GM23338 (cell line): Measurements from ENCODE around the gene TGIF1. TPM values are rescaled to one million over a fixed set of nuclear protein-coding genes. Genes with fewer than 3 reads are reported as not detected.

Experiments used
- ATAC-seq: fragments of 200-7000 bp; cut with Tn5 transposase; 3 replicates; pipeline ENCODE4 v1.9.1; 2020
- DNase-seq: peaks from one replicate; pipeline ENCODE4 v3.0.0-alpha.2; 2015; ENCODE audit warnings: low spot score
- H2AFZ ChIP-seq: fragments of 200-600 bp; sonication (generic); 2 replicates; pipeline ENCODE4 v1.8.0; 2016; ENCODE audit warnings: antibody characterized with exemption, mild to moderate bottlenecking, moderate library complexity
- H3F3A ChIP-seq: fragments of 200-600 bp; sonication (generic); replicated peaks from 2 replicates; pipeline ENCODE4 v1.8.0; 2017; ENCODE audit warnings: antibody characterized with exemption, mixed run types, low read depth
- H3K27ac ChIP-seq: fragments of 200-600 bp; sonication (generic); 2 replicates; pipeline ENCODE4 v1.6.1; 2016; ENCODE audit warnings: low read depth
- H3K27me3 ChIP-seq: fragments of 200-600 bp; sonication (generic); 2 replicates; pipeline ENCODE4 v1.8.0; 2016; ENCODE audit warnings: mild to moderate bottlenecking, mixed run types, moderate library complexity; ENCODE audit not compliant: insufficient read depth
- H3K36me3 ChIP-seq: fragments of 200-600 bp; sonication (generic); 2 replicates; pipeline ENCODE4 v1.8.0; 2016; ENCODE audit warnings: mild to moderate bottlenecking; ENCODE audit not compliant: insufficient read depth
- H3K4me1 ChIP-seq: fragments of 200-600 bp; sonication (generic); 2 replicates; pipeline ENCODE4 v1.8.0; 2016; ENCODE audit warnings: mild to moderate bottlenecking, moderate library complexity; ENCODE audit not compliant: insufficient read depth
- H3K4me2 ChIP-seq: fragments of 200-600 bp; sonication (generic); 2 replicates; pipeline ENCODE4 v1.7.1; 2017; ENCODE audit warnings: mixed run types
- H3K4me3 ChIP-seq: fragments of 200-600 bp; sonication (generic); 2 replicates; pipeline ENCODE4 v1.6.1; 2016; ENCODE audit warnings: mixed run types
- H3K79me2 ChIP-seq: fragments of 200-600 bp; sonication (generic); replicated peaks from 2 replicates; pipeline ENCODE4 v1.8.0; 2017; ENCODE audit warnings: mild to moderate bottlenecking; ENCODE audit not compliant: insufficient read depth
- H3K9me2 ChIP-seq: fragments of 200-600 bp; sonication (generic); 2 replicates; pipeline ENCODE4 v1.8.0; 2017; ENCODE audit not compliant: insufficient read depth
- H4K20me1 ChIP-seq: fragments of 200-600 bp; sonication (generic); replicated peaks from 2 replicates; pipeline ENCODE4 v1.8.0; 2017; ENCODE audit warnings: mild to moderate bottlenecking; ENCODE audit not compliant: insufficient read depth
- H3K27ac Mint-ChIP-seq: 2 replicates; pipeline ENCODE4 v1.8.0; 2020; ENCODE audit warnings: inconsistent platforms, mild to moderate bottlenecking, moderate library complexity, mixed read lengths
- H3K27me3 Mint-ChIP-seq: 3 replicates; pipeline ENCODE4 v1.8.0; 2022; ENCODE audit warnings: low read depth, mild to moderate bottlenecking, moderate library complexity, mixed read lengths, inconsistent platforms; ENCODE audit not compliant: insufficient read depth, poor library complexity
- H3K36me3 Mint-ChIP-seq: 3 replicates; pipeline ENCODE4 v1.8.0; 2021; ENCODE audit warnings: low read depth, mild to moderate bottlenecking, inconsistent platforms, moderate library complexity, mixed read lengths
- H3K4me1 Mint-ChIP-seq: 3 replicates; pipeline ENCODE4 v1.8.0; 2020; ENCODE audit warnings: mild to moderate bottlenecking, inconsistent platforms, mixed read lengths
- H3K4me3 Mint-ChIP-seq: 3 replicates; pipeline ENCODE4 v1.8.0; 2021; ENCODE audit warnings: moderate library complexity, mild to moderate bottlenecking, inconsistent platforms, mixed read lengths
- H3K9me3 Mint-ChIP-seq: 3 replicates; pipeline ENCODE4 v1.8.0; 2020; ENCODE audit warnings: moderate library complexity, mild to moderate bottlenecking, inconsistent platforms, mixed read lengths
- CREB1 ChIP-seq: fragments of 250-450 bp; sonication (Bioruptor Pico); IDR thresholded peaks from 2 replicates; pipeline ENCODE4 v1.5.0; 2020; ENCODE audit warnings: low read depth, mild to moderate bottlenecking, moderate library complexity
- ETS1 ChIP-seq: IDR thresholded peaks from 2 replicates; pipeline ENCODE4 v1.6.1; 2016; ENCODE audit warnings: antibody characterized with exemption
- EZH2 ChIP-seq: fragments of 200-600 bp; sonication (generic); IDR thresholded peaks from one replicate; pipeline ENCODE4 v1.8.0; 2017; ENCODE audit warnings: antibody characterized with exemption, mild to moderate bottlenecking, low read depth; ENCODE audit not compliant: unreplicated experiment
- EZH2phosphoT487 ChIP-seq: fragments of 200-600 bp; sonication (generic); IDR thresholded peaks from one replicate; pipeline ENCODE4 v1.8.1; 2018; ENCODE audit warnings: antibody characterized with exemption; ENCODE audit not compliant: unreplicated experiment
- JUNB ChIP-seq: IDR thresholded peaks from one replicate; pipeline ENCODE4 v1.6.1; 2016; ENCODE audit warnings: antibody characterized with exemption; ENCODE audit not compliant: unreplicated experiment
- NANOG ChIP-seq: IDR thresholded peaks from 2 replicates; pipeline ENCODE4 v1.6.1; 2016; ENCODE audit warnings: antibody characterized with exemption, borderline replicate concordance
- POLR2AphosphoS5 ChIP-seq: IDR thresholded peaks from 2 replicates; pipeline ENCODE4 v1.6.1; 2016; ENCODE audit warnings: antibody characterized with exemption, low read depth
- STAT1 ChIP-seq: IDR thresholded peaks from one replicate; pipeline ENCODE4 v1.6.1; 2016; ENCODE audit warnings: antibody characterized with exemption; ENCODE audit not compliant: unreplicated experiment
- ZNF114 ChIP-seq: fragments of 250-450 bp; sonication (Bioruptor Pico); IDR thresholded peaks from 2 replicates; pipeline ENCODE4 v1.5.0; 2020; ENCODE audit warnings: mild to moderate bottlenecking, moderate library complexity
- ZNF331 ChIP-seq: fragments of 250-450 bp; sonication (Bioruptor Pico); IDR thresholded peaks from 2 replicates; pipeline ENCODE4 v1.5.0; 2020; ENCODE audit warnings: low read depth, mild to moderate bottlenecking, moderate library complexity
- ZNF462 ChIP-seq: fragments of 250-450 bp; sonication (Bioruptor Pico); IDR thresholded peaks from 2 replicates; pipeline ENCODE4 v1.5.0; 2020; ENCODE audit warnings: mild to moderate bottlenecking, moderate library complexity
- polyA plus RNA-seq: library from polyadenylated mRNA; unstranded; fragments of >200 nt; fragmentation: Nextera tagmentation; extraction: Ambion mirVana; gene quantifications from 2 replicates; pipeline ENCODE4 v1.2.1, GENCODE V29; 2016
- total RNA-seq: library from RNA; depleted of rRNA; stranded (reverse); fragments of >200 nt; shearing (Covaris generic); gene quantifications from 2 replicates; pipeline ENCODE4 v1.2.3, GENCODE V29; 2014
- TF ChIP-seq, protein P1 (sequence below), 2 experiments: fragments of 200-600 bp in 1 of 2; sonication (generic) in 1 of 2; conservative IDR thresholded peaks; 2 replicates each; pipeline versions ENCODE4 v1.5.1 to v1.6.1; 2016 to 2017; ENCODE audit warnings: antibody characterized with exemption in 2 of 2, low read depth in 2 of 2, mild to moderate bottlenecking in 2 of 2, moderate library complexity in 1 of 2
- TF ChIP-seq, protein P2 (sequence below): IDR thresholded peaks from one replicate; pipeline ENCODE4 v1.6.1; 2018; ENCODE audit warnings: antibody characterized with exemption; ENCODE audit not compliant: unreplicated experiment

The TGIF1 gene
- total and polyA plus RNA-seq, 2 experiments from 2014 or later = 294 to 316 TPM

DNA sequence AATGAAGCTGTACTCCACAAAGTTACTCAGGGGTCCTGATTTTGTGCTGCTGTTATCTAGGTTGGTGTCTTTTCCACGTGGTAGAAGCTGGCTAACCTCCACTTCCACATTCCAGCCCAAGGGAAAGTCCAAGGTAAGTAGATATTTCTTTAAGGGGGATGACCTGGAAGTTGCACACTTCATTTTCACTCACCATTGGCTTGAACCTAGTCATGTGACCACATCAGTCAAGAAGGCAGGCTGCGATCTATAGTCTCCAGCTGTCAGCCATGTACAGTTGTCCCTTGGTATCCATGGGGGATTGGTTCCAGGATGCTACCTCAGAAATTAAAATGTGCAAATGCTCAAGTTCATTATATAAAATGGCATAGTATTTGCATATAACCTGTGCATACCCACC is 31.9 kb upstream of the TGIF1 start:
- H3K4me1 ChIP-seq = no peaks in the 10 kb centered on the region
- Mint-ChIP-seq H3K27ac (no peak overlapping the region), H3K27me3 (peaks cover 4% of the 10 kb centered on the region), H3K9me3 (no peaks in the 10 kb centered on the region), H3K4me1 (no peaks in the 10 kb centered on the region), H3K4me3 (no peak overlapping the region), H3K36me3 (no peaks in the 10 kb centered on the region)
- DNase-seq (no peak), ATAC-seq (no peak)
- H3K27me3 ChIP-seq = no peaks in the 10 kb centered on the region
- TF ChIP-seq CREB1 (CRISPR knock-in tag) (no peak), POLR2AphosphoS5 (no peak), ZNF114 (CRISPR knock-in tag) (no peak), ZNF331 (CRISPR knock-in tag) (no peak), JUNB (no peak), NANOG (no peak), STAT1 (no peak), ZNF462 (CRISPR knock-in tag) (no peak), EZH2 (no peak), ETS1 (no peak), EZH2phosphoT487 (no peak)
- TF ChIP-seq, protein P1, sequence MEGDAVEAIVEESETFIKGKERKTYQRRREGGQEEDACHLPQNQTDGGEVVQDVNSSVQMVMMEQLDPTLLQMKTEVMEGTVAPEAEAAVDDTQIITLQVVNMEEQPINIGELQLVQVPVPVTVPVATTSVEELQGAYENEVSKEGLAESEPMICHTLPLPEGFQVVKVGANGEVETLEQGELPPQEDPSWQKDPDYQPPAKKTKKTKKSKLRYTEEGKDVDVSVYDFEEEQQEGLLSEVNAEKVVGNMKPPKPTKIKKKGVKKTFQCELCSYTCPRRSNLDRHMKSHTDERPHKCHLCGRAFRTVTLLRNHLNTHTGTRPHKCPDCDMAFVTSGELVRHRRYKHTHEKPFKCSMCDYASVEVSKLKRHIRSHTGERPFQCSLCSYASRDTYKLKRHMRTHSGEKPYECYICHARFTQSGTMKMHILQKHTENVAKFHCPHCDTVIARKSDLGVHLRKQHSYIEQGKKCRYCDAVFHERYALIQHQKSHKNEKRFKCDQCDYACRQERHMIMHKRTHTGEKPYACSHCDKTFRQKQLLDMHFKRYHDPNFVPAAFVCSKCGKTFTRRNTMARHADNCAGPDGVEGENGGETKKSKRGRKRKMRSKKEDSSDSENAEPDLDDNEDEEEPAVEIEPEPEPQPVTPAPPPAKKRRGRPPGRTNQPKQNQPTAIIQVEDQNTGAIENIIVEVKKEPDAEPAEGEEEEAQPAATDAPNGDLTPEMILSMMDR (conservative IDR thresholded peaks at IDR 0.05; ENCODE audit: low read depth in 2 of 2) = no peak
- TF ChIP-seq, protein P2, sequence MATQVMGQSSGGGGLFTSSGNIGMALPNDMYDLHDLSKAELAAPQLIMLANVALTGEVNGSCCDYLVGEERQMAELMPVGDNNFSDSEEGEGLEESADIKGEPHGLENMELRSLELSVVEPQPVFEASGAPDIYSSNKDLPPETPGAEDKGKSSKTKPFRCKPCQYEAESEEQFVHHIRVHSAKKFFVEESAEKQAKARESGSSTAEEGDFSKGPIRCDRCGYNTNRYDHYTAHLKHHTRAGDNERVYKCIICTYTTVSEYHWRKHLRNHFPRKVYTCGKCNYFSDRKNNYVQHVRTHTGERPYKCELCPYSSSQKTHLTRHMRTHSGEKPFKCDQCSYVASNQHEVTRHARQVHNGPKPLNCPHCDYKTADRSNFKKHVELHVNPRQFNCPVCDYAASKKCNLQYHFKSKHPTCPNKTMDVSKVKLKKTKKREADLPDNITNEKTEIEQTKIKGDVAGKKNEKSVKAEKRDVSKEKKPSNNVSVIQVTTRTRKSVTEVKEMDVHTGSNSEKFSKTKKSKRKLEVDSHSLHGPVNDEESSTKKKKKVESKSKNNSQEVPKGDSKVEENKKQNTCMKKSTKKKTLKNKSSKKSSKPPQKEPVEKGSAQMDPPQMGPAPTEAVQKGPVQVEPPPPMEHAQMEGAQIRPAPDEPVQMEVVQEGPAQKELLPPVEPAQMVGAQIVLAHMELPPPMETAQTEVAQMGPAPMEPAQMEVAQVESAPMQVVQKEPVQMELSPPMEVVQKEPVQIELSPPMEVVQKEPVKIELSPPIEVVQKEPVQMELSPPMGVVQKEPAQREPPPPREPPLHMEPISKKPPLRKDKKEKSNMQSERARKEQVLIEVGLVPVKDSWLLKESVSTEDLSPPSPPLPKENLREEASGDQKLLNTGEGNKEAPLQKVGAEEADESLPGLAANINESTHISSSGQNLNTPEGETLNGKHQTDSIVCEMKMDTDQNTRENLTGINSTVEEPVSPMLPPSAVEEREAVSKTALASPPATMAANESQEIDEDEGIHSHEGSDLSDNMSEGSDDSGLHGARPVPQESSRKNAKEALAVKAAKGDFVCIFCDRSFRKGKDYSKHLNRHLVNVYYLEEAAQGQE = no peak
- H3K79me2 ChIP-seq = no peaks in the 10 kb centered on the region
- H3K4me2 ChIP-seq = no peak overlapping the region
- no peak overlapping the region for H3K27ac ChIP-seq
- H3F3A ChIP-seq = no peaks in the 10 kb centered on the region
- H3K4me3 ChIP-seq = no peak overlapping the region
- no peaks in the 10 kb centered on the region for H4K20me1 ChIP-seq
- H2AFZ ChIP-seq = no peak overlapping the region
- H3K9me2 ChIP-seq = no peaks in the 10 kb centered on the region; the same call in 1 of the 2 replicates
- no peaks in the 10 kb centered on the region for H3K36me3 ChIP-seq
